GM21528 (cell line): ENCODE results near the gene SRSF12.
"Not testable (repeated sequence)": the region's sequence is repeated elsewhere in the genome, so short reads cannot be mapped to it uniquely, and the experiment has no call there.

Source experiments
- ATAC-seq: cut with Tn5 transposase; IDR thresholded peaks from one replicate; pipeline ENCODE4 v1.9.1; 2021; ENCODE audit warnings: mild to moderate bottlenecking, moderate library complexity; ENCODE audit not compliant: unreplicated experiment, low FRiP score

Gene SRSF12

GRCh38 chr6:89079511-89080234 is 38.2 kb downstream of the SRSF12 start:
- no peak for ATAC-seq

- ATAC-seq, result no peak
These were observed 44.0 kb downstream of the SRSF12 start for GRCh38 chr6:89073840-89074239.

- no peak for ATAC-seq
These were observed 44.8 kb downstream of the SRSF12 start for GRCh38 chr6:89073014-89073620.

- no peak for ATAC-seq
These were observed 46.8 kb downstream of the SRSF12 start for GRCh38 chr6:89071036-89071435.

GRCh38 chr6:89069536-89070163 is 48.2 kb downstream of the SRSF12 start:
- ATAC-seq, result no peak

GRCh38 chr6:89068695-89069094 is 49.2 kb downstream of the SRSF12 start:
- no peak for ATAC-seq

- no peak for ATAC-seq
These were observed 50.1 kb downstream of the SRSF12 start for GRCh38 chr6:89067796-89068195.

GRCh38 chr6:89066940-89067646 is 50.8 kb downstream of the SRSF12 start:
- no peak for ATAC-seq

GRCh38 chr6:89066121-89066520 is 51.8 kb downstream of the SRSF12 start:
- not testable (repeated sequence) for ATAC-seq

GRCh38 chr6:89064931-89065330 is 52.9 kb downstream of the SRSF12 start:
- not testable (repeated sequence) for ATAC-seq

- no peak for ATAC-seq
These were observed 54.0 kb downstream of the SRSF12 start for GRCh38 chr6:89063881-89064280.

- ATAC-seq, result no peak
These were observed 58.6 kb downstream of the SRSF12 start for GRCh38 chr6:89059227-89059626.

GRCh38 chr6:89058627-89059026 is 59.2 kb downstream of the SRSF12 start:
- ATAC-seq, result no peak

- ATAC-seq, result no peak
These were observed 60.1 kb downstream of the SRSF12 start for GRCh38 chr6:89057759-89058158.

GRCh38 chr6:89054208-89054607 is 63.7 kb downstream of the SRSF12 start:
- no peak for ATAC-seq

- no peak for ATAC-seq
These were observed 66.2 kb downstream of the SRSF12 start for GRCh38 chr6:89051676-89052075.

- no peak for ATAC-seq
These were observed 67.2 kb downstream of the SRSF12 start for GRCh38 chr6:89050697-89051096.

- ATAC-seq, result no peak
These were observed 67.7 kb downstream of the SRSF12 start for GRCh38 chr6:89050155-89050554.

GRCh38 chr6:89048985-89049384 is 68.9 kb downstream of the SRSF12 start:
- no peak for ATAC-seq

GRCh38 chr6:89048288-89048923 is 69.5 kb downstream of the SRSF12 start:
- ATAC-seq, result no peak

GRCh38 chr6:89047473-89047872 is 70.4 kb downstream of the SRSF12 start:
- ATAC-seq, result no peak
